Karpas-422 (cell line): ENCODE measurements around the gene CD248. TPM values are rescaled to one million over a fixed set of nuclear protein-coding genes. Genes with fewer than 3 reads are reported as not detected.

Experiments
- DNase-seq: peaks from one replicate; pipeline ENCODE4 v3.0.0-alpha.2; 2015
- H2AFZ ChIP-seq: fragments of 200-600 bp; sonication (generic); 2 replicates; pipeline ENCODE4 v1.6.1; 2014; ENCODE audit warnings: antibody characterized with exemption, low read length, mixed read lengths
- H3K27ac ChIP-seq: fragments of 200-600 bp; sonication (generic); 2 replicates; pipeline ENCODE4 v1.5.1; 2014; ENCODE audit warnings: mild to moderate bottlenecking, low read length, moderate library complexity
- H3K27me3 ChIP-seq: fragments of 200-600 bp; sonication (generic); 2 replicates; pipeline ENCODE4 v1.6.1; 2014; ENCODE audit warnings: low read length, mixed read lengths
- H3K36me3 ChIP-seq: fragments of 200-600 bp; sonication (generic); 2 replicates; pipeline ENCODE4 v1.6.1; 2014; ENCODE audit warnings: low read length, mixed read lengths; ENCODE audit not compliant: insufficient read depth
- H3K4me1 ChIP-seq: fragments of 200-600 bp; sonication (generic); 2 replicates; pipeline ENCODE4 v1.6.1; 2014; ENCODE audit warnings: mild to moderate bottlenecking, low read length, mixed read lengths
- H3K4me2 ChIP-seq: fragments of 200-600 bp; sonication (generic); 2 replicates; pipeline ENCODE4 v1.6.1; 2014; ENCODE audit warnings: low read length, low read depth, mild to moderate bottlenecking; ENCODE audit not compliant: poor library complexity, severe bottlenecking
- H3K4me3 ChIP-seq: fragments of 200-600 bp; sonication (generic); 2 replicates; pipeline ENCODE4 v1.5.1; 2014; ENCODE audit warnings: mild to moderate bottlenecking, antibody characterized with exemption, low read length, mixed read lengths
- H3K79me2 ChIP-seq: fragments of 200-600 bp; sonication (generic); 2 replicates; pipeline ENCODE4 v1.6.1; 2014; ENCODE audit warnings: mild to moderate bottlenecking, low read length, mixed read lengths
- H3K9ac ChIP-seq: fragments of 200-600 bp; sonication (generic); 2 replicates; pipeline ENCODE4 v1.6.0; 2014; ENCODE audit warnings: low read length
- H3K9me2 ChIP-seq: fragments of 200-600 bp; sonication (generic), shearing (Covaris generic); replicated peaks from 2 replicates; pipeline ENCODE4 v1.6.0; 2014; ENCODE audit warnings: mild to moderate bottlenecking, low read length, moderate library complexity; ENCODE audit not compliant: insufficient read depth
- H3K9me3 ChIP-seq: fragments of 300-700, 200-600 bp; sonication (generic); 2 replicates; pipeline ENCODE4 v1.6.1; 2014; ENCODE audit warnings: low read length, mixed read lengths
- H4K20me1 ChIP-seq: fragments of 200-600 bp; sonication (generic); 2 replicates; pipeline ENCODE4 v1.6.1; 2014; ENCODE audit warnings: mild to moderate bottlenecking, antibody characterized with exemption, low read length, low read depth; ENCODE audit not compliant: insufficient read depth
- total RNA-seq: library from RNA; depleted of rRNA; stranded (reverse); fragments of >200 nt; shearing (Covaris generic); gene quantifications from 2 replicates; pipeline ENCODE4 v1.2.3, GENCODE V29; 2014; ENCODE audit warnings: low replicate concordance

The CD248 gene
- total RNA-seq, 1 experiment from 2014 or later: not detected

- DNase-seq: peak; percentile 99
- peak overlapping the region; percentile 51; the same call in 1 of the 2 replicates for H3K27ac ChIP-seq
- H3K36me3 ChIP-seq: 0 out of 2 replicates have a peak, but pooled peaks cover 4% of the 10 kb centered on the region
- no peak overlapping the region for H2AFZ ChIP-seq
- no peaks in the 10 kb centered on the region for H3K9me3 ChIP-seq
- H3K4me1 ChIP-seq: peaks cover 35% of the 10 kb centered on the region
- H3K27me3 ChIP-seq: no peaks in the 10 kb centered on the region
- H3K4me2 ChIP-seq: peak overlapping the region; percentile 54
- peak overlapping the region; percentile 62 for H3K9ac ChIP-seq
- H4K20me1 ChIP-seq: peaks cover 4% of the 10 kb centered on the region; the same call in 1 of the 2 replicates
- no peak overlapping the region for H3K4me3 ChIP-seq
- H3K9me2 ChIP-seq: no peaks in the 10 kb centered on the region
- peaks cover 10% of the 10 kb centered on the region for H3K79me2 ChIP-seq
Observed at GRCh38 chr11:66282468-66283455, 34.1 kb downstream of the CD248 start.

DNA sequence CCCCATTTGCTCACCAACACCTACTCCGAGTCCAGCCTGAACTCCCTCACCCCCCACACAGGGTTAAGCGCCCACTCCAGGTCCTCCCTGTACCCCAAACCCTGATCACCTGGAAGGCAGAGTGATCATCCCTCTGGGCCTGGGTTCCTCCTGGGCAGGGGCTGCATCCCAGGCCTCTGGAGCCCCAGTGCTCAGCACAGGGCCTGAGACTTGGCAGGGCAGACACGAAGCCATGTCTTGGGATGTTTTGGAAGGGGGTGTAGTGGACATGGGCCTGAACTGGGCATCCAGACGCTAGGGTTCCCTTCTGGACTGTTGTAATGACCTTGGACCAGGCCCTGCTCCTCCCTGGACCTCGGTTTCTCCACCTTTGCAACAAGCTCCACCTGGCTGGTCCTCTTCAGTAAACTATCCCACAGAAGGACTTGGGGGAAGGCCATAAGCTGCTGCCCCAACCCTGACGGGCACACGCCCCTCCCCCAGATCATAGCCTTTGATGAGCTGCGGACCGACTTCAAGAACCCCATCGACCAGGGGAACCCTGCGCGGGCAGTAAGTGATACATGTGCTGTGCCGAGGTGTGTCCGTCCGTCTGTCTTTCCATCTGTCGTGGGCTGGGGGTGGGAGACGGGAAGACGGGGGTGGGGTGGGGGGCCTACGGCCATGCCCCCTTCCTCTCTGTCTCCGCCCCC is 34.9 kb downstream of the CD248 start:
- Histone ChIP-seq H3K9me2 (no peaks in the 10 kb centered on the region), H3K4me2 (peak overlapping the region; percentile 36), H3K79me2 (peaks cover 6% of the 10 kb centered on the region), H3K9ac (peak overlapping the region; percentile 37; the same call in 1 of the 2 replicates), H3K4me1 (peaks cover 34% of the 10 kb centered on the region), H3K9me3 (no peaks in the 10 kb centered on the region), H3K36me3 (0 out of 2 replicates have a peak, but pooled peaks cover 4% of the 10 kb centered on the region), H3K27ac (0 out of 2 replicates have a peak overlapping the region, but pooled peaks have one; percentile 9), H3K4me3 (no peak overlapping the region), H3K27me3 (no peaks in the 10 kb centered on the region), H4K20me1 (peaks cover 3% of the 10 kb centered on the region; the same call in 1 of the 2 replicates), H2AFZ (no peak overlapping the region)
- DNase-seq: no peak

- Histone ChIP-seq H2AFZ (no peak overlapping the region), H3K4me1 (peaks cover 34% of the 10 kb centered on the region), H3K9me2 (no peaks in the 10 kb centered on the region), H3K79me2 (peaks cover 6% of the 10 kb centered on the region; the same call in 1 of the 2 replicates), H3K27me3 (no peaks in the 10 kb centered on the region), H3K4me3 (no peak overlapping the region), H3K9ac (peak overlapping the region; percentile 13; the same call in 1 of the 2 replicates), H3K36me3 (0 out of 2 replicates have a peak, but pooled peaks cover 4% of the 10 kb centered on the region), H3K27ac (no peak overlapping the region), H3K9me3 (no peaks in the 10 kb centered on the region), H3K4me2 (no peak overlapping the region), H4K20me1 (peaks cover 3% of the 10 kb centered on the region; the same call in 1 of the 2 replicates)
- no peak for DNase-seq
Observed at GRCh38 chr11:66281001-66281400, 35.8 kb downstream of the CD248 start.

- Histone ChIP-seq H3K9ac (no peak overlapping the region; the same call in 1 of the 2 replicates), H3K4me2 (no peak overlapping the region), H2AFZ (no peak overlapping the region), H3K27me3 (no peaks in the 10 kb centered on the region), H3K36me3 (0 out of 2 replicates have a peak, but pooled peaks cover 4% of the 10 kb centered on the region), H3K79me2 (peaks cover 2% of the 10 kb centered on the region; the same call in 1 of the 2 replicates), H3K27ac (no peak overlapping the region), H3K9me3 (no peaks in the 10 kb centered on the region), H4K20me1 (peaks cover 3% of the 10 kb centered on the region; the same call in 1 of the 2 replicates), H3K4me1 (peaks cover 34% of the 10 kb centered on the region), H3K4me3 (no peak overlapping the region), H3K9me2 (no peaks in the 10 kb centered on the region)
- no peak for DNase-seq
Observed at GRCh38 chr11:66280428-66280827, 36.4 kb downstream of the CD248 start.

GRCh38 chr11:66279092-66279734 is 37.6 kb downstream of the CD248 start:
- Histone ChIP-seq H4K20me1 (peaks cover 3% of the 10 kb centered on the region; the same call in 1 of the 2 replicates), H3K4me3 (peak overlapping the region; percentile 57; the same call in 1 of the 2 replicates), H2AFZ (no peak overlapping the region), H3K9ac (0 out of 2 replicates have a peak overlapping the region, but pooled peaks have one; percentile 27), H3K36me3 (peaks cover 2% of the 10 kb centered on the region; the same call in 1 of the 2 replicates), H3K9me3 (no peaks in the 10 kb centered on the region), H3K27ac (no peak overlapping the region), H3K4me1 (peaks cover 34% of the 10 kb centered on the region), H3K79me2 (no peaks in the 10 kb centered on the region), H3K9me2 (no peaks in the 10 kb centered on the region), H3K4me2 (peak overlapping the region; percentile 57), H3K27me3 (no peaks in the 10 kb centered on the region)
- DNase-seq: no peak

DNA sequence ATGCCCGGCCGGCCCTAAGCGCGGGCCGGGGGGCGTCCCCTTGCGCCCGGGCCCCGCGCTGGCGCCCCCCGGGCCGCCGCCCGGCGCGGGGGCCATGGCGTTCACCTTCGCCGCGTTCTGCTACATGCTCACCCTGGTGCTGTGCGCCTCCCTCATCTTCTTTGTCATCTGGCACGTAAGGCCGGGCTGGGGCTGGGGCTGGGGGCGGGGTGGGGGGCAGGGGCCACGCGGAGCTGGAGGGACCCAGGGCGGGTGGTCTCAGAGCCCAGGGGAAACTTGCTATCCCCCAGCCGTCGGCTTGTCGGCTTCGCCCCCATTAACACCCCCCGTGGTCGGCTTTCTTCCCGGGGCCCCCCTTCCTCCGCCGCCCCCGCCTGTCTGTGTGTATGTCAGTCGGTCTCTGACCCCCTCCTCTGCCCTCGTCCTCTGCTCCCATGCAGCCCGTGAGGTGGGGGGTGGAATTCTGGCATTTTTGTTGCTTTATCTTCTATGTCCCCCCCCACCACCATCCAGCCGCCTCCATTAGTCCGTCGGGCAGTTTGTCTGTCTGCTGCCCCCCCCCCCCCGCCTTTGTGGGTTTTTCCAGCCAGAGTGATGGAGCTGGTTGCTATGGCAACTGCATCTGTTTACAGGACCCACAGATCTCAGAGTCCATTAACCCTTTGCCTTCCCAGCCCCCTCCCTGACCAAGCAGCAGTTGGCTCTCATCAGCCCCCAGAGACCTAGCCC is 38.3 kb downstream of the CD248 start:
- H3K4me1 ChIP-seq: peaks cover 34% of the 10 kb centered on the region
- peak overlapping the region; percentile 57; the same call in 1 of the 2 replicates for H3K4me3 ChIP-seq
- H3K9me2 ChIP-seq: no peaks in the 10 kb centered on the region
- peaks cover 3% of the 10 kb centered on the region; the same call in 1 of the 2 replicates for H4K20me1 ChIP-seq
- no peak overlapping the region for H2AFZ ChIP-seq
- H3K4me2 ChIP-seq: peak overlapping the region; percentile 57
- no peaks in the 10 kb centered on the region for H3K79me2 ChIP-seq
- DNase-seq: no peak
- H3K27me3 ChIP-seq: no peaks in the 10 kb centered on the region
- H3K36me3 ChIP-seq: peaks cover 5% of the 10 kb centered on the region; the same call in 1 of the 2 replicates
- H3K9ac ChIP-seq: peak overlapping the region; percentile 62
- no peak overlapping the region for H3K27ac ChIP-seq
- no peaks in the 10 kb centered on the region for H3K9me3 ChIP-seq
